Ishikawa (cell line): Measurements from ENCODE around the gene CCDC57.

Experiments
- CEBPB ChIP-seq: IDR thresholded peaks from 2 replicates; pipeline ENCODE4 v1.6.1; 2012
- CREB1 ChIP-seq: IDR thresholded peaks from 2 replicates; pipeline ENCODE4 v1.6.1; 2012; ENCODE audit warnings: low read depth
- EGR1 ChIP-seq: IDR thresholded peaks from 2 replicates; pipeline ENCODE4 v1.6.1; 2012
- EP300 ChIP-seq: IDR thresholded peaks from 2 replicates; pipeline ENCODE4 v1.6.1; 2012; ENCODE audit warnings: borderline replicate concordance
- MAX ChIP-seq: IDR thresholded peaks from 2 replicates; pipeline ENCODE4 v1.6.1; 2012
- NFIC ChIP-seq: IDR thresholded peaks from 2 replicates; pipeline ENCODE4 v1.6.1; 2012
- RAD21 ChIP-seq: IDR thresholded peaks from 2 replicates; pipeline ENCODE4 v1.6.1; 2012; ENCODE audit warnings: low read depth
- REST ChIP-seq: IDR thresholded peaks from 2 replicates; pipeline ENCODE4 v1.6.1; 2012; ENCODE audit warnings: low read depth, mild to moderate bottlenecking
- TAF1 ChIP-seq: IDR thresholded peaks from 2 replicates; pipeline ENCODE4 v1.6.1; 2012; ENCODE audit warnings: low read depth, mild to moderate bottlenecking
- TCF12 ChIP-seq: IDR thresholded peaks from 2 replicates; pipeline ENCODE4 v1.6.1; 2012; ENCODE audit warnings: low read depth
- USF1 ChIP-seq: IDR thresholded peaks from 2 replicates; pipeline ENCODE4 v1.6.1; 2012
- YY1 ChIP-seq: IDR thresholded peaks from 2 replicates; pipeline ENCODE4 v1.6.1; 2012; ENCODE audit warnings: low read depth
- ZBTB7A ChIP-seq: IDR thresholded peaks from 2 replicates; pipeline ENCODE4 v1.6.1; 2012; ENCODE audit warnings: low read depth

- TF ChIP-seq CREB1, result no peak
- no peak for TF ChIP-seq EP300
- no peak for TF ChIP-seq REST
- TF ChIP-seq CEBPB, result no peak
- no peak for TF ChIP-seq USF1
- TF ChIP-seq YY1, result no peak
- no peak for TF ChIP-seq TCF12
- no peak for TF ChIP-seq ZBTB7A
- TF ChIP-seq RAD21, result no peak
- TF ChIP-seq TAF1, result no peak
- TF ChIP-seq MAX, result no peak
- no peak for TF ChIP-seq EGR1
- TF ChIP-seq NFIC, result no peak
Observed at GRCh38 chr17:82148997-82149396, 63.6 kb downstream of the CCDC57 start.
